ENCODE results near the gene TMEM59L.

DNA sequence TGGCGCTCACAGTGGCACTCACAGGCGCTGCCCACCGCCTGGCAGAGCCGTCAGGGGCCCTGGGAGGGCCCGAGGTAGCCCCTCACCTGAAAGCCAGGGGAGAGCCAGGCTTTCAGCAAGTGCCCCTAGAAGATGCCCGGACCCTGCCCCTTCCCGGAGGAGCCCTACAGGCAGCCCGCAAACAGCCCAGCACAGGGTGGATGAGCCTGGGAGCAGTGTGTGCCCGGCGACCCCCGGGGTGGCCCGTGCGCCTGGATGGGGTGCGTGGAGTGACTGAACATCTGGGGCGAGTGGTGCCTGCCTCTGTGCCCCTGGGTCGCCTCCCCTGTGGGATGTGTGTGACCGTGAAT, 7.5 kb upstream of the TMEM59L start:
- TF ChIP-seq POLR2AphosphoS5 (IDR thresholded peaks at IDR 0.05) (no peak), POLR2A (IDR thresholded peaks at IDR 0.05) (no peak)
- TF ChIP-seq, protein P1, sequence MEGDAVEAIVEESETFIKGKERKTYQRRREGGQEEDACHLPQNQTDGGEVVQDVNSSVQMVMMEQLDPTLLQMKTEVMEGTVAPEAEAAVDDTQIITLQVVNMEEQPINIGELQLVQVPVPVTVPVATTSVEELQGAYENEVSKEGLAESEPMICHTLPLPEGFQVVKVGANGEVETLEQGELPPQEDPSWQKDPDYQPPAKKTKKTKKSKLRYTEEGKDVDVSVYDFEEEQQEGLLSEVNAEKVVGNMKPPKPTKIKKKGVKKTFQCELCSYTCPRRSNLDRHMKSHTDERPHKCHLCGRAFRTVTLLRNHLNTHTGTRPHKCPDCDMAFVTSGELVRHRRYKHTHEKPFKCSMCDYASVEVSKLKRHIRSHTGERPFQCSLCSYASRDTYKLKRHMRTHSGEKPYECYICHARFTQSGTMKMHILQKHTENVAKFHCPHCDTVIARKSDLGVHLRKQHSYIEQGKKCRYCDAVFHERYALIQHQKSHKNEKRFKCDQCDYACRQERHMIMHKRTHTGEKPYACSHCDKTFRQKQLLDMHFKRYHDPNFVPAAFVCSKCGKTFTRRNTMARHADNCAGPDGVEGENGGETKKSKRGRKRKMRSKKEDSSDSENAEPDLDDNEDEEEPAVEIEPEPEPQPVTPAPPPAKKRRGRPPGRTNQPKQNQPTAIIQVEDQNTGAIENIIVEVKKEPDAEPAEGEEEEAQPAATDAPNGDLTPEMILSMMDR (IDR thresholded peaks at IDR 0.05 in 8 of 11, conservative IDR thresholded peaks at IDR 0.05 in 3 of 11): no peak

All from spleen (tissue), 7 donors.